ENCODE results near the gene MAPKAP1.

DNA sequence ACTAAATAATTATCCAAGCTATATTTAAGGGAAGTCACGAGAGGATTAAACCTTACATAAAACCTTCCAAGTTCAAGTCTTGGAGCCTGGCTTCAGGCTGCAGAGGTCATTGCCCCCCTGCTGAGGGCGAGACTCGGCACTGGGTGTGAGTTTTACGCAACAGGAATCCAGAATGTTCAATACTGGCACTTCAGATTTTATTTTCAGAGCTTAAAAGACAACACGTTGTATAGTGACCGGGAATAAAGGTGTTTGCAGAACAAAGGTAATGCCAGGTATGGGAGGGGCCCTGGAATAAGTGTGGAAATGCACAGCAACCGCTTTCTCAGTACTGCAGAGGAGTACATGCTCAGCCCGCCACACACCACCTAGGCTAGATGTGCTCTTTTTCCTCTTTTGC lies 238.4 kb downstream of the MAPKAP1 start:
- TF ChIP-seq, protein P1, sequence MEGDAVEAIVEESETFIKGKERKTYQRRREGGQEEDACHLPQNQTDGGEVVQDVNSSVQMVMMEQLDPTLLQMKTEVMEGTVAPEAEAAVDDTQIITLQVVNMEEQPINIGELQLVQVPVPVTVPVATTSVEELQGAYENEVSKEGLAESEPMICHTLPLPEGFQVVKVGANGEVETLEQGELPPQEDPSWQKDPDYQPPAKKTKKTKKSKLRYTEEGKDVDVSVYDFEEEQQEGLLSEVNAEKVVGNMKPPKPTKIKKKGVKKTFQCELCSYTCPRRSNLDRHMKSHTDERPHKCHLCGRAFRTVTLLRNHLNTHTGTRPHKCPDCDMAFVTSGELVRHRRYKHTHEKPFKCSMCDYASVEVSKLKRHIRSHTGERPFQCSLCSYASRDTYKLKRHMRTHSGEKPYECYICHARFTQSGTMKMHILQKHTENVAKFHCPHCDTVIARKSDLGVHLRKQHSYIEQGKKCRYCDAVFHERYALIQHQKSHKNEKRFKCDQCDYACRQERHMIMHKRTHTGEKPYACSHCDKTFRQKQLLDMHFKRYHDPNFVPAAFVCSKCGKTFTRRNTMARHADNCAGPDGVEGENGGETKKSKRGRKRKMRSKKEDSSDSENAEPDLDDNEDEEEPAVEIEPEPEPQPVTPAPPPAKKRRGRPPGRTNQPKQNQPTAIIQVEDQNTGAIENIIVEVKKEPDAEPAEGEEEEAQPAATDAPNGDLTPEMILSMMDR (IDR thresholded peaks at IDR 0.05; ENCODE audit: low read depth, low read length, poor library complexity, severe bottlenecking): no peak
- TF ChIP-seq EZH2phosphoT487 (IDR thresholded peaks at IDR 0.05; ENCODE audit: borderline replicate concordance, low read length): no peak
